Rectal smooth muscle tissue (tissue), 1 donor: Measurements from ENCODE around the gene FAM131A.

Source experiments
- H3K27ac ChIP-seq: one replicate; pipeline ENCODE4 v1.7.0; 2013; ENCODE audit warnings: low read depth, low read length, inconsistent platforms
- H3K27me3 ChIP-seq: one replicate; pipeline ENCODE4 v1.7.0; 2013; ENCODE audit warnings: low read length; ENCODE audit not compliant: control insufficient read depth, insufficient read depth
- H3K36me3 ChIP-seq: one replicate; pipeline ENCODE4 v1.7.0; 2013; ENCODE audit warnings: low read length; ENCODE audit not compliant: control insufficient read depth, insufficient read depth
- H3K4me1 ChIP-seq: one replicate; pipeline ENCODE4 v1.7.0; 2013; ENCODE audit warnings: low read length; ENCODE audit not compliant: control insufficient read depth, insufficient read depth
- H3K4me3 ChIP-seq: one replicate; pipeline ENCODE4 v1.7.0; 2013; ENCODE audit warnings: low read length
- H3K9ac ChIP-seq: one replicate; pipeline ENCODE4 v1.7.0; 2013; ENCODE audit warnings: low read length

FAM131A gene

GRCh38 chr3:184355261-184356040 lies 18.1 kb downstream of the FAM131A start:
- H3K4me1 ChIP-seq = no peaks in the 10 kb centered on the region
- H3K27me3 ChIP-seq = no peaks in the 10 kb centered on the region
- no peak overlapping the region for H3K27ac ChIP-seq
- H3K9ac ChIP-seq = no peak overlapping the region
- no peak overlapping the region for H3K4me3 ChIP-seq
- H3K36me3 ChIP-seq = peaks cover 5% of the 10 kb centered on the region

GRCh38 chr3:184357248-184358123 lies 20.1 kb downstream of the FAM131A start:
- no peak overlapping the region for H3K9ac ChIP-seq
- H3K4me1 ChIP-seq = peaks cover 5% of the 10 kb centered on the region
- no peak overlapping the region for H3K27ac ChIP-seq
- no peaks in the 10 kb centered on the region for H3K27me3 ChIP-seq
- H3K36me3 ChIP-seq = peaks cover 5% of the 10 kb centered on the region
- no peak overlapping the region for H3K4me3 ChIP-seq

GRCh38 chr3:184358124-184358767 lies 20.8 kb downstream of the FAM131A start:
- Histone ChIP-seq H3K4me1 (peaks cover 5% of the 10 kb centered on the region), H3K27ac (no peak overlapping the region), H3K27me3 (no peaks in the 10 kb centered on the region), H3K4me3 (no peak overlapping the region), H3K9ac (no peak overlapping the region), H3K36me3 (peaks cover 5% of the 10 kb centered on the region)

- Histone ChIP-seq H3K27me3 (no peaks in the 10 kb centered on the region), H3K4me3 (no peak overlapping the region), H3K4me1 (peaks cover 5% of the 10 kb centered on the region), H3K9ac (no peak overlapping the region), H3K27ac (no peak overlapping the region), H3K36me3 (peaks cover 5% of the 10 kb centered on the region)
These were observed 21.5 kb downstream of the FAM131A start for GRCh38 chr3:184358921-184359350.

GRCh38 chr3:184359610-184360009 lies 22.2 kb downstream of the FAM131A start:
- Histone ChIP-seq H3K9ac (no peak overlapping the region), H3K4me3 (no peak overlapping the region), H3K4me1 (peaks cover 7% of the 10 kb centered on the region), H3K27me3 (no peaks in the 10 kb centered on the region), H3K27ac (no peak overlapping the region), H3K36me3 (peaks cover 5% of the 10 kb centered on the region)

- peak overlapping the region; percentile 12 for H3K9ac ChIP-seq
- peaks cover 5% of the 10 kb centered on the region for H3K36me3 ChIP-seq
- peak overlapping the region; percentile 91 for H3K4me3 ChIP-seq
- no peaks in the 10 kb centered on the region for H3K27me3 ChIP-seq
- H3K27ac ChIP-seq = no peak overlapping the region
- H3K4me1 ChIP-seq = peaks cover 7% of the 10 kb centered on the region
These were observed 22.9 kb downstream of the FAM131A start for GRCh38 chr3:184360070-184360928.

GRCh38 chr3:184360929-184361531 lies 23.6 kb downstream of the FAM131A start:
- Histone ChIP-seq H3K36me3 (peaks cover 5% of the 10 kb centered on the region), H3K4me1 (peaks cover 7% of the 10 kb centered on the region)

GRCh38 chr3:184361532-184361931 lies 24.1 kb downstream of the FAM131A start, which contains the start of the genes CLCN2 and POLR2H:
TSS of gene CLCN2 (minus strand) at chr3:184361605. CDS start at chr3:184361479, 126 bp downstream.
TSS of gene POLR2H (plus strand) at chr3:184361710. CDS start at chr3:184363493, 1,783 bp downstream.
- Histone ChIP-seq H3K9ac (peak within 1 kb of the TSS; percentile 77), H3K27ac (peak within 1 kb of the TSS; percentile 99), H3K4me3 (peak within 1 kb of the TSS; percentile 91), H3K4me1 (peaks cover 7% of the 10 kb centered on the region), H3K27me3 (no peaks in the 10 kb centered on the region), H3K36me3 (peaks cover 5% of the 10 kb centered on the region)

More at GRCh38 chr3:184360929-184361531, 23.6 kb downstream of the FAM131A start:
- H3K9ac ChIP-seq = peak overlapping the region; percentile 12
- H3K4me3 ChIP-seq = peak overlapping the region; percentile 91
- no peaks in the 10 kb centered on the region for H3K27me3 ChIP-seq
- peak overlapping the region; percentile 99 for H3K27ac ChIP-seq

- peak overlapping the region; percentile 77 for H3K9ac ChIP-seq
- H3K36me3 ChIP-seq = peaks cover 8% of the 10 kb centered on the region
- no peaks in the 10 kb centered on the region for H3K27me3 ChIP-seq
- H3K4me1 ChIP-seq = peaks cover 7% of the 10 kb centered on the region
- H3K27ac ChIP-seq = peak overlapping the region; percentile 99
- H3K4me3 ChIP-seq = peak overlapping the region; percentile 91
These were observed 24.7 kb downstream of the FAM131A start for GRCh38 chr3:184361932-184362667.

GRCh38 chr3:184362668-184363546 lies 25.5 kb downstream of the FAM131A start:
- H3K27me3 ChIP-seq = no peaks in the 10 kb centered on the region
- peak overlapping the region; percentile 91 for H3K4me3 ChIP-seq
- peak overlapping the region; percentile 77 for H3K9ac ChIP-seq
- H3K4me1 ChIP-seq = peaks cover 7% of the 10 kb centered on the region
- H3K27ac ChIP-seq = peak overlapping the region; percentile 99
- H3K36me3 ChIP-seq = peaks cover 8% of the 10 kb centered on the region
